Epithelial cell of esophagus (primary cell): ENCODE data around the gene FSHR.

Source experiments
- DNase-seq: peaks from one replicate; pipeline ENCODE4 v3.0.0; 2010; ENCODE audit warnings: low read depth
- H3K4me3 ChIP-seq: 2 replicates; pipeline ENCODE4 v1.5.1; 2011; ENCODE audit warnings: mild to moderate bottlenecking, low read length, control low read depth
- TF ChIP-seq, protein P1 (sequence below): IDR thresholded peaks from 2 replicates; pipeline ENCODE4 v1.5.1; 2011; ENCODE audit warnings: low read depth, mild to moderate bottlenecking, low read length, control low read depth, inconsistent platforms; ENCODE audit not compliant: insufficient read depth; ENCODE audit errors: missing control alignments

Gene FSHR

DNA sequence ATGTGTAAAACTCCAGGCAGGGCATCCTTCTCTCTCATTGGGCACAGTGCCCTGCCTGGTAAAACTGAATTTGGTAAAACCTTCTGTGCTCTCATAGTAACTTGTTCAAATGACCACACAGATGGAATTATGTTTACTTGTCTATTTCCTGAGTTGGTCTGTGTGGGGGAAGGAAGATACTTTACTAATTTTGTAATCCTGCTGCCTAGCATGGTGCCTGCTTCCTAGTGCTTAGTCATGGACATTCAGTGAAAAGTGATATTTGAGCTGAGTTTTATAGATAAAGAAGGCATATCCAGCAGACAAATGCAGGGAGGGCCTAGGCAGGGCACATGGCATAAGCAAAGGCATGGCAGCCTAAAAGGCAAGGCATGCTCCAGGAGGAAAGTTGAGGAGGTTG lies 199.4 kb downstream of the FSHR start:
- TF ChIP-seq, protein P1, sequence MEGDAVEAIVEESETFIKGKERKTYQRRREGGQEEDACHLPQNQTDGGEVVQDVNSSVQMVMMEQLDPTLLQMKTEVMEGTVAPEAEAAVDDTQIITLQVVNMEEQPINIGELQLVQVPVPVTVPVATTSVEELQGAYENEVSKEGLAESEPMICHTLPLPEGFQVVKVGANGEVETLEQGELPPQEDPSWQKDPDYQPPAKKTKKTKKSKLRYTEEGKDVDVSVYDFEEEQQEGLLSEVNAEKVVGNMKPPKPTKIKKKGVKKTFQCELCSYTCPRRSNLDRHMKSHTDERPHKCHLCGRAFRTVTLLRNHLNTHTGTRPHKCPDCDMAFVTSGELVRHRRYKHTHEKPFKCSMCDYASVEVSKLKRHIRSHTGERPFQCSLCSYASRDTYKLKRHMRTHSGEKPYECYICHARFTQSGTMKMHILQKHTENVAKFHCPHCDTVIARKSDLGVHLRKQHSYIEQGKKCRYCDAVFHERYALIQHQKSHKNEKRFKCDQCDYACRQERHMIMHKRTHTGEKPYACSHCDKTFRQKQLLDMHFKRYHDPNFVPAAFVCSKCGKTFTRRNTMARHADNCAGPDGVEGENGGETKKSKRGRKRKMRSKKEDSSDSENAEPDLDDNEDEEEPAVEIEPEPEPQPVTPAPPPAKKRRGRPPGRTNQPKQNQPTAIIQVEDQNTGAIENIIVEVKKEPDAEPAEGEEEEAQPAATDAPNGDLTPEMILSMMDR, result no peak

DNA sequence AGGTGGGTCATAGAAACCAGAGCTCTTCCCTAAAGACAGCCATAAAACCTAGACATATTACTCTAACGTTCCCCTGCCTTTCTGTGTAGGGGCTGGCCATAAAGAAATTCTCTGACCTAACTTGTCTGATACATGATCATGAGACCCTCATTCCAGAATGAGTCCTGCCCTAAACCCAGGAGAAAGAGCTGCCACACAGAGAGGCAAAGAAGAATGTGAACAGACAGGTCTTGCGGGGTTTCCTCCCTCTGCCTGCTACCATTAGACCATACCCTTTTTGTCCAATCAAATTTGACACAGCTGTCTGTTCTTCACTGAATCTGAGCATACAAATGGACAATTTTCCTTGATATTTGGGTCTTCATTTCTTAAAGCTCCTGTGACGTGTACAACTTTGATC lies 200.0 kb downstream of the FSHR start:
- DNase-seq, result peak; percentile 36
- no peak overlapping the region for H3K4me3 ChIP-seq
- TF ChIP-seq, protein P1, result no peak

More for the DNA sequence above, 199.4 kb downstream of the FSHR start:
- DNase-seq, result no peak
- H3K4me3 ChIP-seq, result no peak overlapping the region

DNA sequence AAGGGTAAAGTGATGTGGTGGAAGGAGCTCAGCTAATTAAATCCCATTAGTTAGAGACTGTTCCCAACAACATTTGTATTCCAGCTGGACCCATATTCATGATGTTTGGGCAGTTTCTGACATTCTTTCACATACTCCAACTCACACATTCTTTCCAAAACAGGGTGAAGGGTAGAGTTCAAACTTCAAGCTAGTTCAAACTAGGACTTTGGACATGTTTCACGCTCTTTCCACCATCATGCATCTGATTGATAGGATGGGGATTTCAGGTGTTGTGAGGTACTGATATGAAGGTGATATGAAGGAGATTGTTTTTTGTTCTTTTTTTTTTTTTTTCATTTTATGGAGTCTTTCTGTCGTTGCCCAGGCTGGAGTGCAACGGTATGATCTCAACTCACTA lies 201.7 kb downstream of the FSHR start:
- TF ChIP-seq, protein P1, result no peak
- no peak overlapping the region for H3K4me3 ChIP-seq
- no peak for DNase-seq

DNA sequence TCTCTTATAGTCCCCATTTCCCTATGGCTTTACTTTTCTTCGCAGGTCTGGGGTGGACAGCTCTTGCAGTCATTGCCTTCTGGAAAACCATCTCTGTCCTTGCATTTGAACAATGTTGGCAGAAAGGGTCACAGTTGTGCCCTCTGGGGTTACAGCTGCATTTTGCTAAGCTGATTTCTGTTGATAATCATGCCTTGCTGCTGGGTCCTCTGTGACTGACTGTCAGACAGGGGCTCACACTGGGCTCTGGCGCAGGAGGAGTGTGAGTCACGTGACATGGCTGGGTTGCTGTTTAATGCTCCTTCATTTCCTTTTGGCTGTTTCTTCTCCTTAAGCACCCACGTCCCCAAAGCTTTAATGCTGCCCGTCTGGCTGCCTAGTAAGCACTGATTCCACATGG lies 202.2 kb downstream of the FSHR start:
- no peak for DNase-seq
- TF ChIP-seq, protein P1, result no peak
- H3K4me3 ChIP-seq, result no peak overlapping the region

DNA sequence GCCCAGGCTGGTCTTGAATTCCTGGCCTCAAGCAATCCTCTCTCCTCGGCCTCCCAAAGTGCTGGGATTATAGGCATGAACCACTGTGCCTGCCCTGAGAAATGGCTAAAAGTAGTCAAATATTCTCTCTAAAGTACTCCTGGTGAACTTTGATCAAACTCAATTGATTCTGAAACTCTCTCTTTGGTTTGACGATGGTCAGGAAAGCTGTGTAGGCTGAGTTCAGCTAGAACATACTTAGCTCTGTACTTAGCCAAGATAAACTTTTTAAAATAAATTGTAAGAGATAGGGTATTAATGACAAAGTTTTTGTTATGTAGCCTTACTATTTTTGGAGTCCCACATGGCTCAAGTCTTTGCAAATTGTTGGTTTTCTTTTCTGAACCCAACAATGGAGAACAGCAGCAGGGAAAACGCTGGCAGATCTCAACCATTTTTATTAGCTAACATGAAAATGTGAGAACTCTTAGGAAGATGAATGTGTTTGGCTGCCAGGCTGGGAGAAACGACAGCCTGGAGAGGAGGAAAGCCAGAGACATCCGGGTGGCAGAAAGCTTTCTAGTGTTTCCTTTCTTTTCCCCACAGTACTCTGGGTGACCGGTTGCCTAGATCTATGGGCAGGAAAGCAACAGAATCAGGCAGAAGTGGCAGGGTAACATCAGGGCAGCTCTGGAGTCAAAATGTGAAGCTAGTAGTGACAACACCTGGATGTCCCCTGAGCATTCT lies 205.8 kb downstream of the FSHR start:
- TF ChIP-seq, protein P1, result no peak
- no peak overlapping the region for H3K4me3 ChIP-seq
- DNase-seq, result no peak

DNA sequence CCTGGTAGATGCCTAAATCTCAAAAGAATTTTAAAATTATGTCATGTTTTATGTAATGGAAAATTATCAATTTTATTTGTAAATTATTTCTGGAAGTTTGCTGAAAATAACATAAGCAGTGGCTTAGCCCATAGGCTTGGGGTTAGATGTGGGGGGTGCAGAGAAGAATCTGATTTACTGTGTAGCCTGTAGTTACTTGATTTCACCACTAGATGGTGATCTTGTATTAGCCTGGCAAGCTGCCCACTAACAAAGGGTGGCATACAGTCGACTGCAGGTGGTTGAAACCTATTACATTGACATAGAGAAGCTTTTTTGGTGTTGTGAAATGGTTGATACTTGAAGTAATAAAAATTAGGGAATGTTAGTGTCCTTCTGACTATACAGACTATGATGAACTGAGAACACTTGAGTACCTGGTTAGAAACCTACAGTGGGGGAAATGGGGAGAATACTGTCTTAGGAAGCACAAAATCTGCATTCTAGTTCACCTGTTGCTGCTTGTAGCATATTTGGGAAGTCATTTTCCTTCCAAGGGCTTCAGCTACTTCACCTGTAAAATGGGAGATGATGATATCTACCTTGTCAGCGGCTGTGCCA lies 207.8 kb downstream of the FSHR start:
- no peak overlapping the region for H3K4me3 ChIP-seq
- TF ChIP-seq, protein P1, result peak; percentile 81
- DNase-seq, result peak; percentile 60

DNA sequence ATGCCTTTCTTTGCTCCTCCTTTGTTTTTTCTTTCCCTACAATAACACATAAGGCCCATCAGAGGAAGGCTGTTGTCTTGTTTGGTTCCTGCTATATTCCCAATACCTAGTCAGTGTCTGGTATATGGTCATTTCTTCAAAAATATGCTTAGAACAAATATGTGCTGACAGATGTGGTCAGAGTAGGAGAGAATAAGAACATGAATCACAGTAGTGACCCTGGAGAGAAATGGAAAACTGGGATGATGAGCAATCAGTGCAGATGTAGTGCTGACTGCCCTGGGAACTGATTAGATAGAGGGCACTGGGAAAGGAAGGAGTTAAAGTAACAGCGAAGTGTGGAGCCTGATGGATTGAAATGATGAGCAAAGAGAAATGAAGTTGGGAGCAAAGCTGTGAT lies 209.4 kb downstream of the FSHR start:
- DNase-seq, result no peak
- no peak overlapping the region for H3K4me3 ChIP-seq
- TF ChIP-seq, protein P1, result no peak
